Measurements from ENCODE around the gene ISG20L2.

GRCh38 chr1:156745881-156746280, 17.3 kb upstream of the ISG20L2 start:
- no peak for TF ChIP-seq POLR2A (IDR thresholded peaks at IDR 0.05; ENCODE audit: extremely low read depth, insufficient read length)
- no peak for TF ChIP-seq CTCF (IDR thresholded peaks at IDR 0.05; ENCODE audit: low read depth, low read length)
